ENCODE measurements around the gene HSPB2. TPM values are rescaled to one million over a fixed set of nuclear protein-coding genes. Genes with fewer than 3 reads are reported as not detected.

The HSPB2 gene
- total RNA-seq, 3 donors from 2014 or later = 1.4 to 4.8 TPM; not detected in 1

DNA sequence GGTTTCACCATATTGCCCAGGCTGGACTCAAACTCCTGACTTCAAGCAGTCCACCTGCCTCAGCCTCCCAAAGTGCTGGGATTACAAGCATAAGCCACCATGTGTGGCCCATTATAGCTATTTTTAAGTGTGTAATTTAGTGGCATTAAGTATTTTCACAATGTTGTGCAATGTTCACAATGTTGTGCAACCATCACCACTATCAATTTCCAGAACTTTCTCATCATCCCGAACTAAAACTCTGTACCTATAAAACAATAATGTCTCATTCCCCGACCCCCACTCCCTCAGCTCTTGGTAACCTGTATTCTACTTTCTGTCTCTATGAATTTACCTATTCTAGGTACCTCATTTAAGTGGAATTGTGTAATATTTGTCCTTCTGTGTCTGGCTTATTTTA lies 25.7 kb upstream of the HSPB2 start:
- no peak for TF ChIP-seq CTCF (IDR thresholded peaks at IDR 0.05)
- Histone ChIP-seq H3K4me1 (ENCODE audit: low read depth) (no peaks in the 10 kb centered on the region), H3K36me3 (ENCODE audit: low read depth) (no peaks in the 10 kb centered on the region), H3K9me3 (no peaks in the 10 kb centered on the region), H3K4me3 (no peak overlapping the region)
- intact Hi-C loops (cut with DNase I, micrococcal nuclease) = no loop called here
- DNase-seq = no peak
- no peak for ATAC-seq

GRCh38 chr11:111905411-111905810 lies 7.1 kb upstream of the HSPB2 start:
- no peaks in the 10 kb centered on the region for H3K4me1 ChIP-seq (ENCODE audit: low read depth)
- TF ChIP-seq CTCF (IDR thresholded peaks at IDR 0.05) = no peak
- H3K9me3 ChIP-seq = no peaks in the 10 kb centered on the region
- no peaks in the 10 kb centered on the region for H3K36me3 ChIP-seq (ENCODE audit: low read depth)
- ATAC-seq (no peak), DNase-seq (no peak)
- intact Hi-C loops (cut with DNase I, micrococcal nuclease) = no loop called here
- no peak overlapping the region for H3K4me3 ChIP-seq

DNA sequence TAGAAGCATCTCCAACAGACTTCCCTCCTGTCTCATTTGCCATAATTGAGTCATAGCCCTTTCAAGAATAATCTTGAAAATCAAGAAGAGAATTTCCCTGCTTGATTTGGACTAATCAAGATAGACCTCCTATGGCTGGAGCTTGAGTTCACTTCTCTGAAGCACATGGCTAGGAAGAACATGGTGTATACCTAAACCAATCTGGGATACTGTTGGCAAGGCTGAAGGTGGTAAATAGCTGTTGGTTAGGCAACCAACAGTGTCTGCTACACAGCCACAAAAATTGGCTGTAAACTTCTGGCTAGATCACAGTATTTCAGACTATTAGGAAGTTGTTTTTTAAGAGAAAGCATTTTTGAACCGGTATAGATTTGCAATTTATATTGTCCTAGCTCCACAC lies 5.9 kb upstream of the HSPB2 start:
- DNase-seq (no peak), ATAC-seq (no peak)
- no peaks in the 10 kb centered on the region for H3K36me3 ChIP-seq (ENCODE audit: low read depth)
- H3K4me1 ChIP-seq (ENCODE audit: low read depth) = no peaks in the 10 kb centered on the region
- TF ChIP-seq CTCF (IDR thresholded peaks at IDR 0.05) = no peak
- no peak overlapping the region for H3K4me3 ChIP-seq
- intact Hi-C loops (cut with DNase I, micrococcal nuclease) = no loop called here
- H3K9me3 ChIP-seq = no peaks in the 10 kb centered on the region

DNA sequence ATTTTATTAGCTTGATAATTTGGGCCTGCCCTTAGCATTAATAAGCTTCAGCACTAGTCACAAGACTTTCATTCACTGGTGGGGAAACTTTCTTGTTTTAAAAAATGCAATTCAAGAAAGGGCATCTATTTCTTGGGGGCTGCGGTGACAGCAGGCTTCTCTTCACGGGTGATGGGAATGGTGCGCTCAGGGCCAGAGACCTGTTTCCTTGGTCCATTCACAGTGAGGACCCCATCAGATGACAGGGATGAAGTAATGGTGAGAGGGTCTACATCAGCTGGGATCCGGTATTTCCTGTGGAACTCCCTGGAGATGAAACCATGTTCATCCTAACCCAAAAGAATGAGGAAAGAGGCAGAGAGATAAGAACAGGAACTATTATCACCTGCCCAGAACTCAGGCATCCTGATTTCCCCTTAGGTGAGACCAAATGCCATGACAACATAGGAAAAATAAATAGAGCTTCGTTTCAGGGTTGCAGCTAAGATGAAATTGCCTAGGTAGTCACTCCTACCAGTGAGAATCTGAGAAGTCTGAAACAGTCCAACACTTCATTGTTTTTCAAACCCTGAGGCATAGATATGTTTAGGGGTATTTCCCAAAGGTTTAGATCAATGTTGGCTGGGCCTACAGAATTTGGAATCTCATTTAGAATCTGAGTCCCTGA lies 3.8 kb upstream of the HSPB2 start:
- no peak for ATAC-seq
- H3K4me3 ChIP-seq = no peak overlapping the region
- no peaks in the 10 kb centered on the region for H3K4me1 ChIP-seq (ENCODE audit: low read depth)
- intact Hi-C loops (cut with DNase I, micrococcal nuclease) = no loop called here
- DNase-seq = no peak
- H3K36me3 ChIP-seq (ENCODE audit: low read depth) = no peaks in the 10 kb centered on the region
- H3K9me3 ChIP-seq = no peaks in the 10 kb centered on the region
- no peak for TF ChIP-seq CTCF (IDR thresholded peaks at IDR 0.05)

DNA sequence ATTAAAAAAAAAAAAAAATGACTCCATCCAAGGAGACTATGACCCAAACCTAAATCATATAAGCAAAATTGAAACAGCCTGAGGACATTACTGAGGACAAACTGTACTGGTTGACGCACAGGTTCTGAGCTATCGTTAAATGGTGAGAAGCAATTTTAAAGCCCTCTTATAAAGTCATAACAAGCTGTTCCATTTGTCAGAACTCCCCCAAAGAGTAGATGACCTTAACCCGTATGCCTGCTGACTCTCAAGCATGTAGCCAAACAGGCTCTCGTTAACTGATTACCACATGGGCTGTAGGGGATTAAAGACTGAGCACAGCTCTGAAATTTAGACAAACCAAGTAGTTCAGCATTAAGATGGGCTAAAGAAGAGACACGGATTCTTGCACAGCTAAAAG lies 3.2 kb upstream of the HSPB2 start:
- Histone ChIP-seq H3K4me1 (ENCODE audit: low read depth) (no peaks in the 10 kb centered on the region), H3K4me3 (no peak overlapping the region), H3K9me3 (no peaks in the 10 kb centered on the region), H3K36me3 (ENCODE audit: low read depth) (no peaks in the 10 kb centered on the region)
- no peak for DNase-seq
- no peak for TF ChIP-seq CTCF (IDR thresholded peaks at IDR 0.05)
- no peak for ATAC-seq
- intact Hi-C loops (cut with DNase I, micrococcal nuclease) = no loop called here
